GM18520 (cell line): Measurements from ENCODE around the gene SNW1.
"Not testable (repeated sequence)": the region's sequence is repeated elsewhere in the genome, so short reads cannot be mapped to it uniquely, and the experiment has no call there.

Source experiments
- ATAC-seq: cut with Tn5 transposase; IDR thresholded peaks from one replicate; pipeline ENCODE4 v1.9.1; 2021; ENCODE audit not compliant: unreplicated experiment

The SNW1 gene

DNA sequence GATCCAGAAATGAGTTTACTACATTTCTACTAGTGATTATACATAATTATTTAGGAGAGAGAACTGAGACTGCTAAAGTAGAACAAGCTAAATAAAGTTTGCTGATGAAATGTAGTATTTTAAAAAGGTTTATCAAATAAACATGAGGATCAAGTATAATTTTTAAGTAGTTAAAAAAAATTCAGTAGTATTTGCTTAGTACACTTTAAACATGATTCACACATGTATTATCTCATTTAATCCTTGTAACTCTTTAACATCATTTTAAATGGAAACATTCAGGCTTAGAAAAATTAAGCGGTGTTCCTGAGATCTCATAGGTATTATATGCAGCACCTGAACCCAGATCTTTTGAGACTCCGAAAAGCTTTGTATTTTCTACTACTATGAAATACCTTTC lies 8.7 kb downstream of the SNW1 start:
- no peak for ATAC-seq

DNA sequence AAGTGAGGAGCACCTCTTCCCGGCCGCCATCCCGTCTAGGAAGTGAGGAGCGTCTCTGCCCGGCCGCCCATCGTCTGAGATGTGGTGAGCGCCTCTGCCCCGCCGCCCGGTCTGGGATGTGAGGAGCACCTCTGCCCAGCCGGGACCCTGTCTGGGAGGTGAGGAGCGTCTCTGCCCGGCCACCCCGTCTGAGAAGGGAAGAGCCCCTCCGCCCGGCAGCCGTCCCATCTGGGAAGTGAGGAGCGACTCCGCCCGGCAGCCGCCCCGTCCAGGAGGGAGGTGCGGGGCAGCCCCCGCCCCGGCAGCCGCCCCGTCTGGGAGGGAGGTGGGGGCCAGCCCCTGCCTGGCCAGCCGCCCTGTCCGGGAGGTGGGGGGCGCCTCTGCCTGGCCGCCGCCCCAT lies 13.5 kb downstream of the SNW1 start:
- not testable (repeated sequence) for ATAC-seq

DNA sequence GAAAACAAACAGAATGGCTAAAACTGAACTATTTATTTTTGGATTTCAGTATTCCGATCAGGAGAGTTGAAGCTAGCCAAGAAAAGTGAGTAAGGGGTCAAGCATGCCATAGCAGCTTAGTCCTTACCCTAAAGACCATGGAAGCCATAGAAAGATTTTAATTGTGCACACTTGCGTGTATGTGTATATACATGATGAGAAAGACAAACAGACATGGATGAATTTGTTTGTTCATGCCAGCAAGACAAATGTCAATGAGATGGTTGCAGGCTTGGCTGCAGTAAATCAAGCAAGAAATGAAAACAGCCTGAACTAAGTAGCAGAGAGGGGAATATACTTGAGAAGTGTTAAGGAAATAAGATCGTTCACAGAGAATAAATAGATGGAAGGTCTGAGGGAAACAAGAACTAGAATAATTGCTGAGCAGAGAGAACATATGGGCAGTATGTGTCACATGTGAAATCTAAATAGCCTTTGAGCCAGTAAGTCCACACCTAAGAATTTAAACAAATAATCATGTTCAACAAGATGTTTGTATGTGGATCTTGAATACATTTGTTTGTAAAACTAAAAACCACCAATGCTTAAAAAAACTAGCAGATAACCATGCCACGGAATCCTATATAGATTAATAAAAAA lies 14.8 kb downstream of the SNW1 start:
- ATAC-seq, result no peak

DNA sequence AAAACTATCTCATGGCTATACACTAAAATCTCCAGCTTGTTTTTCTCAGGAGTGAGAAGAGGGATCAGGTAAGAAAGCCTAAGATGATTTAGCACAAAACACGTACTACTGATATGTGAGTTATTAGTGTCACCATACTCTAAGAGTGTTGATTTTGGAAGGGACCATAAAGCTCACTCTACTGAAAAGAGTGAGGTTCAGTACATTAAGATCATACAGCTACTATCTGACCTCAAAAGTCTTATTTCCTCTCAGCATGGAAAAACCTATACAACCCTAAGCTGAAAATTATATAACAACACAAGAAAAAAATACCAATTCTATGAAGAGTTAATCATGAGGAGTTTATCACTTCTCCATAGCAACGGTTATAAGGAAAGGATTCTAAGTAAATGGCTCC lies 19.5 kb downstream of the SNW1 start:
- no peak for ATAC-seq

DNA sequence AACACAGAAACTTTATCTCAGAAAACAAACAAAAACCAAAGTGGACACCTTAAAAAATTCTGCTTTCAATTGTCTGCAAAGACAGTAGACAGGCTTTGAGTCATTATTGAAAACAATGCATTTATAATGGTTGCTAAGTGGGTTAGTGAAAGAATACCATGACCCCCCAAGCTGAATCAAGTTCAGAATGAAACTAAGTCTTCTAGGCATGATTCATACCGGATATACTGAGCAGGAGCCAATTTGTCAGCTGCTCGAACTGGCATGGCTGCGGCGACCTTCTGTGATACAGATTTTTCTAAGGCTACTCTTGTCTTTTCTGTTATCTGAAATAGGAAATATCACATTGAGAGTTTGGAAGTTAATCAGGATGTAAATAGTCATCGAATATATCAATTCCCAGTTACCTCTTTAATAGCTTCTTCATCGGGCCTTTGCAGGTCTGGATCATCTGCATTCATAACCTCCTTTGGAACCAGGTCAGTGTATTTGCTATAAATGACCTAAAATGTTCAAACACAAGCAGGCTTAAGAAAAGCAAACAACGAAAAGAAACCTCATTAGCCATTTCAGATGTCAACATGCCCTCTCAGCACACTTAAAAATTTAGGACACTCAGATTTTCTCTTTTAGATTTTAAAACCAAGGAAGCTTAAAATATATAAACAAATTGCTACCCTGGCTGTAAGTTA lies 22.3 kb downstream of the SNW1 start:
- peak; percentile 79 for ATAC-seq

DNA sequence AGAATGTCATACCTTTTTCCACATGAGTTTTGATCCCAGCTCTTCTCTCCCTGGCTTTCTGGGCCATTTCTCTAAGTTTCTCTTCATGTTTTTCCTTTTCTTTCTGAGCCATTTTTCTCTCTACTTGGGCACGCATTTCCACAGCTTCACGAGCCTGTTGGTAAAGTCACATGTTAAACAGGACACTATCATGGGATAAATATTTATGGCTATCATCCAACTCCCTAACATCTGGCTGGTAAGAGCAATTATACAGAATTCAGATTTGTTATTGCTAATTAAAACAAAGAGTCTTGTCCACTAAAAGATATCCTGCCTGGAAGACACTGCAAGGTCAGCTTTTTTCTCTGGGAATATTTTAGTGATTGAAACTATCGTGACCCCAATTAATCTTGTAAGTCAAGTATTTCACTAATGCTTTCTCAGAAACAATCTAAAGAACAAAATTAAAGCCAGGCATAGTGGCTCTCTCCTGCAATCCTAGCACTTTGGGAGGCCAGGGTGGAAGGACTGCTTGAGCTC lies 29.9 kb downstream of the SNW1 start:
- ATAC-seq, result no peak

DNA sequence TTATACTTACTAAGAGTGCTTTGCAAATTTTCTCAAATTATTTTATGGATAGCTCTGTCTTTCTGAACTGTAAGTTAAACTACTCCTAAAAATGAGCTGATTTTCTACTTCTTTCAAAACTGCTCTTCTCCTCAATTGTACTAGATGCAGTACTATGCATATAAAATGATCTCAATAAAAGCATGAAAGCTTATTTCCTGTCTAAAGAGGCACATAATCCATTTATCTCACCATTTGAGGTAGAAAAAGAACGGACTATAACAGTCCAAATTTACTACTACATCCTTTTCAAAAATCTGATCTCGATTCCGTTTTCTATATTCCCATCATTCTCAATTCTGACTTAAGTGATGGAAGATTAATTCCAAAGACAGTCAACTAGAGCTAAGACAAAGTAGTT lies 38.7 kb downstream of the SNW1 start:
- no peak for ATAC-seq

DNA sequence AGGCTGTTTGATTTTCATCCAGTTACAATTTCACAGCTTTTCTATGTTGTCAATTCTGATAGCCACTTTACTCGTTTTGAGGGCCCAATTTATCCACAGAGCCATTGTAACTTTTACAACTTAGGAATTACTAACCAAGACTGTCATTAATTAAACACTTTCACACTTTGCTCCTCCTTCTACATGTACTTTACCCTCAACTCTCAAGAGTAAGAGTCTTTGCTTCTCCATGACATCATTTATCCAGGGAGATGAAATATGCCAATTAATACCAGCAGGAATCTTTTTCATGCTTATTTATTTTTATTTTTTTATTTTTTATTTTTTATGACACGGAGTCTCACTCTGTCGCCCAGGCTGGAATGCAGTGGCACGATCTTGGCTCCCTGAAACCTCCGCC lies 39.5 kb downstream of the SNW1 start:
- no peak for ATAC-seq

DNA sequence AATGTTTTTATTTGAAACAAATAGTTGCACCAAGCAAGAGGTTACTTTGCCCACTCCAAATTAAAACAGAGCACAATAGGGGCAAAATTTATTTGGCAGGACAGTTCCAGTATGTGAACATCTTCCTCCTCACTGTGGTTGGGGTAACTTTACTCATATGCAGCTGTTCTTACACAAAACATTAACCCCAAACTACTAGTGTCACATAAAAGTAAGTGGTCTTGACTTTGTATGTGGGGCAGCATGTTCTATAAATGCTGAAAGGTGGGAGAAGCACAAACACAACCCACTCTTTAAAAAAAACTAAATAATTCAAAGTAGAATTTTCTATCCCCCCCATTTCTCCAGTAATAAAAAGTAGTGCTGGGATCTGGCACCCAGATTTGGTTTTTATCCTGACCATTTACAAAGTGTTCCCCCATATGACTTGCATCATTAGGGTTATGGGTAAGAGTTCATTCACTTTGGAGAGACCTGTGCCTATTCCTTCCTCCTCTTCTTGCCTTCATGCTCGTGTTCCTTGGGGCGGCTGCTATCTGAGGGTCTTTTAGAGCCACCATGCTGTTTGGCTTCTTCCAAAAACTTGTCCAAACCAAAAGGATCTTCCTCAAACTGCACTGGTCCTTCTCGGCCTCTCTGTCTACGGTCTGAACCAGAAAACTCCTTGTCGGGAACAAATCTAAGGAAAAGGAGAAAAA lies 43.2 kb downstream of the SNW1 start:
- no peak for ATAC-seq

DNA sequence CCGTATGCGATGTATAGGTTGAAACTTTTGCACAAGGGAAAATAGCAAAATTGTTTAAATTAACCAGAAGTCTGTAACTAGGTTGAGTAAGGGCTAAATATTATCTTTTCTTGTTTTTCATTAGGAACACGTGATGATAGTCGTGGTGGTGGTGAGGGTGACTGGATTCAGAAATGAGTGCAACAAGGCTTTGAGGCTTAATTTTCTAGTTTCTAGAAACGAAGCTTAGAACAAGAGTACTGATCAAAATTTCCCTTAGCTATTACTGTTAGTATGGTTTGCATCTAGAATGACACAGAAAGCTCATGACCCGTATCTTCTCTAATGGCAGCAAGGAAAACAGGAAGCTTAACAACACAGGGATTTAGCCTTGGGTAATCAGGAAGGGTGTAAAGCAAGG lies 46.0 kb downstream of the SNW1 start:
- no peak for ATAC-seq

DNA sequence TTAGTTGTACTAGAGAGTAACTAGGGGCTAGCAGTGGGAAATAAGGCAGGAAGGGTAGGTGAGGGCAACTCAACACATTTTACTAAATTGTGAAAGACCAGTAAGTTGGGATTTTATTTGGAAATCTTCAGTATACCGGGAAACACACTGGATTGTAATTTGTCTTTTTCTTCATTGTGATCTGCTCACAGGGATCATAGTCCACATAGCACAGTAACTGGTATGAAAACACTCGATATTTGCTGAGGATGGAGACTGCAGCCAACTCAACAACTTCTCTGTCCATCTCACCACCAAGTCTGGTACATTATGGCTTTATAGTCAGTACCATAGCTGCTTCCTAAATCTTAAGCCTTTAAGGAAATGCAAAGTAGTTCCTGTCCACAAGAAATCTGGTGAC lies 50.6 kb downstream of the SNW1 start:
- no peak for ATAC-seq

DNA sequence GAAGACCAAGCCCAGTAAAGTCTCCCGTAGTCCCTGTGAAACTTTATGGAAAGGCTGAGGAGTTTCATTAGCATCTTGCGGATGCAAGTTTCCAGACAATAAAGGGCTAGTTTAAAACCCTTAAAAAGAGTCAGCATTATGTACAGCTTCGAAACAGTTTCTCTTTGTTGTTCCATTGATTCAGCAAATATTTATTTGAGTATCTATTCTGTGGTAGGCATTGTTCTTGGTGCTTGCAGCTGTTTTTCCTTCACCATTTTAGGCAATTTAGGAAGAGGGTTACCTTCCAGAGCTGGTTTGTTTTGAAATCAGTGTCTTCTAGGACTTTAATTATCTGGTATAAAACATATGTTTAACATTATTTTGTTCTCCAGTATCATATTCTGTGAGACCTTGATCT lies 51.5 kb downstream of the SNW1 start:
- ATAC-seq, result no peak

DNA sequence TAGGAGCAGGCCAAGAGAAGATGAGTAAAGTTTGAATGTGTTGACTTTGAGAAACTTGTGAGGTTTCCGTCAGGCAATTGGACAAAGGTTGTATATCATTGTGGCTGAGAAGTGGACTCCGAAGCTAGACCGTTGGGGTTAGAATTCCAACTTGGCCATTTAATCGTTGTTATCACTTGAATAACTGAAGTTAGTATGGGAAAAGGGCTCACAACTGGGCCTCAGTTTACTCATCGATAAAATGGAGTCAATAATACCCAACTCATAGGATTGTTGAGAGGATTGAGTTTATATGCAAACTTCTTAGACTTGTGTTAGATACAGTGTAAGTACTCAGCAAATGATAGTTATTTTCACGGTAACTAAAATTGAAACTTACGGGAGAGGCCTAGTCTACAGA lies 52.2 kb downstream of the SNW1 start:
- no peak for ATAC-seq

DNA sequence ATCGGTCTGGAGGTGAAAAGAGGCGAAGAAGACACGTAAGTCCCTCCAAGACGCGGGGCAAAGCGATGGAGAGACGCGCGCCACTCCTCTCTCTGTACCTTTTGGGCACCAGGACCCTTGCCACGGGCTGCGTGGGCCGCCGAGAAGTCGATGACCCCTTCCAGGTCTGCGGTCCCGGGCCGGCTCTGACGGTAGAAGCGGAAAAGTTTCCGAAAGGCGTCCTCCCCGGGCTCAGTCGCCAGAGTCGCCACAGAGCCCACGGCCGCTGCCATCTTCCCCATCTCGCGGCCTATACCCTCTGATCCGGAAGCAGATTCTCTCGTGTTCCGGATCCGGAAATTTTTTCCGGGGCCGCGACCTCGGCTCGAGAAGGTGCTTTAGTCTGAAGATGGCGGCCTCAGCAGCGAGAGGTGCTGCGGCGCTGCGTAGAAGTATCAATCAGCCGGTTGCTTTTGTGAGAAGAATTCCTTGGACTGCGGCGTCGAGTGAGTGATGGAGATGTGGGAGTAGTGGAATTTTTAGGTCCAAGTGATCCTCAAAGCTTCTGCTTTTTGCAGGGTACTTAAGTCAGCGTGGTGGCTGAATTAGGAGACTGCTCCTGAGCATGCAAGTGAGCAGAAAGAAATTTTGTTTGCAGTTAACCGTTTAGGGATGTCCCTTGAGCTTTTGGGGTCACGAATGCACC lies 53.1 kb downstream of the SNW1 start, which contains the start of the genes ALKBH1 and SLIRP:
Gene ALKBH1 (minus strand): TSS at position 300 of the 685 bp plus-strand sequence. CDS start 19 bp downstream, at position 281.
Gene SLIRP (plus strand): TSS at position 380 of the 685 bp plus-strand sequence. CDS start 9 bp downstream, at position 389.
- peak; percentile 96 for ATAC-seq

DNA sequence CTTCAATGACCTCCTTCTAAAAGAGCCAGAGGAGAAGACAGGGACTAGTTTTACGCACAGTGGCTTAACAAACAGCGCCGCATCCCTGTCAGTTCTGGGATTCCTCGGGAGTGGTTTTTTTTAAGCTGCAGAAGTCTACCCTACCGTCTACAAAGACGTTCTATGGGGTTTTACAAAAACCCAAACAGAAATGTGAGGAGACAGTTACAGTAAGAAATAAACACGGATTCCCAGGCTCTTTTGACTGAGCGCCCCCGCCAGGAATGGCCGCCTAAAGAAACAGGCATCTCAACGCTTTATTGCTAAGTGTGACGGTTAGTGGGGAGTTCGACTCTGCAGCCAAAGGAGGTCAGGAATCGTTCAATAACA lies 53.6 kb downstream of the SNW1 start:
- peak; percentile 12 for ATAC-seq

DNA sequence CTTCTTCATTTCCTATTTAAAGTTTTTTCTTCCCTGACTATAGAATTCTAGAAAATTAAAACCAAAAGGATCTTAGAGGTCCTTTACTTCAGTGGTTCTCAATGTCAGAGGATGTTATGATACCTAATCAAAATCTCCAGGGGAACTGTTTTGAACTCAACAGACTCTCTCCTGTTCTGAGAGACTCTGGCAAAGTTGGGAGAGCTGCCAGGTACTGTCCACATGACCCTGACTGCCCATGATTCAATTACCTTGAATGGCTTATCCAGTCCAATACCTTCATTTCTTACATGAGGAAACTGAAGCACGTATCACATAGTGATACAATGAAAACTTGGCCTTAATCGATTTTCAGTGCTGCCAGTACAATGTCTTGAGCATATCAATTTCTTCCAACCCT lies 69.7 kb downstream of the SNW1 start:
- ATAC-seq, result no peak

DNA sequence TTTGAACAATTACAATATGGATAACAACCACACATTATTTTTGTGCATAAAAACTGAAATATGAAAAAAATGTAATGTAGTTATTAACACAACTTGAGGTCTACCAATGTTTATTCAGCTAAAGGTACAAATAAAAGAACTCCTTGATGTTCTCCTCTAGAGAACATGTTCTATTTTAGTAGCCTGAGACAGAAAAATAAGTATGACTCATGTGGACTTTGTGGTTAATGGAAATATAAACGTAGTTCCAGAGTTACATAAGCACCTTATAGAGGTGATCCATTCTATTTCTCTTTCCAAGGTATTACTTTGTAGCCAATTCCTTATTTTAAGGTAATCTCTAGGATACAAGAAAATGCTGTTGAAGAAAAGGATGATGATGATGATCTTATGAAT lies 78.8 kb downstream of the SNW1 start:
- no peak for ATAC-seq

DNA sequence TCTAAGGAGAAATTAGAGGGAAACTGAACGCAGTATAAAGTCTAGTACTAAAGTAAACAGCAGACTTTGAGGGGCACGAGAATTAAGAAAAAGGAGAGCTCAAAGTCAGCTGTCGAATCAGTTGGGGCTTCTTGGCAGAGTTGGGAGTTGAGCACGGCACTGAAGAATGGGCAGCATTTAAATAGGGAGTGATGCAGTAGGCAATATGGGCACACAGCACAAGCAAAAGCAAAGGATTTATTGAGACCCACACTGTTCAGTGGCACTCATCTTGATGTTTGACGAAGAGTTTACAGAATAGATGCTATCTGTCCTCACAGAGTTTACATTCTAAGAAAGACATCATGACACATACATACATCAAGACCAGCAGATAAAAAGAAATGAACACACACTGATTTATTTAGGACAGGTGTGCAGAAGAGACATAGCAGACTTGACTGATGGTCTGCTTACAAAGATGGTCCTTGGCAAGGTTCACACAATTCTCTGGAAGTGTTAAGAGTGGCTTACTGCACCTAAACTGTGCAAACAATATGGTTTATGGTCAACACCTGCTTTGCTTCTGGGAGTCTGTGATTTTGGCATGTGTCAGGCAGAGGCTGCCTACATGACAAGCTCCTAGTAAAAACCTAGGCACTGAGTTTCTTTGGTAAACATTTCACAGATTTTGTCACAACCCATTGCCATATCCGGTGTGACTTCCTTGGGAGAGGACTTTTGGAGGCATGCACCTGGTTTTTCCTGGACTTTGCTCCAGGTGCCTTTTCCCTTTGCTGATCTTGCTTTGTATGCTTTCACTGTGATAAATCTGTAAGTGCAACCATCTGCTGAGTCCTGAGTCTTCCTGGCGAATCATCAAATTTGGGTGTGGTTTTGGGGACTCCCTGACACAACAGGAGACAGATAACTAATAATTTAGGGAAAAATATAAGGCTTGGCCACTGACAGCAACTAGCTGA lies 79.5 kb downstream of the SNW1 start:
- ATAC-seq, result no peak

DNA sequence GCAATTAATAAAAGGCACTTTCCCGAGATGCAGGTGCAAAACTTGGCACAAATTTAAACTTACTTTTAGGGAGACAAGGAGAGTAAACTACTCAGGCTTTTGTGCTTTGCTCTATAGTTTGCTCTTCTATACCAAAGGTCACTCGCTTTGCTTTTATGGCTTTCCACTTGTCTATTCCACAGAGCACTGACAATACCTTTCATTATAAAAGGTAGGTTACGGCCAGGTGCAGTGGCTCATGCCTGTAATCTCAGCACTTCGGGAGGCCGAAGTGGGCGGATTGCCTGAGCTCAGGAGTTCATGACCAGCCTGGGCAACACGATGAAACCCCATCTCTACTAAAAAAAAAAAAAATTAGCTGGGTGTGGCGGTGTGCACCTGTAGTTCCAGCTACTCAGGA lies 86.0 kb downstream of the SNW1 start:
- ATAC-seq, result no peak

DNA sequence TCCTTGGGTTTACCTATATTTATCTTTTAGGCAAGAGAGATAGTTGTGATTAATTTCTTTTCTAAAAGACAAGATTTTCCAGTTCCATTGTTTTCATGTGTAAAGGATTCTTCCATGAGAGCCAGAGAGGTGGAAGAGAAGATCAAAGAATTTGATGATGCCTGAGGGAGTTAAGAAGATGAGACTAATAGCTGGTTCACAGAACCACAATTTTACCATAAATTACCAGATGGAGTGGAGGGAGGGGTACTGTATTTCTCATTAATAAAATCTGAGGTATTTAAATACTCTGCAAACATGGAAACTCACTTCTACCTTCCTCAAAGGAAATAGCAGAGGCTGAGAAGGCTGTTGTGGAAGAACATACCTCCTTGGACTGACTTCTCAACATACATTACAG lies 87.8 kb downstream of the SNW1 start:
- no peak for ATAC-seq
